ENCODE results near the gene DUSP8.
A peak's percentile ranks its signal among the peaks of the same experiment; 100 is the strongest.

The DUSP8 gene

DNA sequence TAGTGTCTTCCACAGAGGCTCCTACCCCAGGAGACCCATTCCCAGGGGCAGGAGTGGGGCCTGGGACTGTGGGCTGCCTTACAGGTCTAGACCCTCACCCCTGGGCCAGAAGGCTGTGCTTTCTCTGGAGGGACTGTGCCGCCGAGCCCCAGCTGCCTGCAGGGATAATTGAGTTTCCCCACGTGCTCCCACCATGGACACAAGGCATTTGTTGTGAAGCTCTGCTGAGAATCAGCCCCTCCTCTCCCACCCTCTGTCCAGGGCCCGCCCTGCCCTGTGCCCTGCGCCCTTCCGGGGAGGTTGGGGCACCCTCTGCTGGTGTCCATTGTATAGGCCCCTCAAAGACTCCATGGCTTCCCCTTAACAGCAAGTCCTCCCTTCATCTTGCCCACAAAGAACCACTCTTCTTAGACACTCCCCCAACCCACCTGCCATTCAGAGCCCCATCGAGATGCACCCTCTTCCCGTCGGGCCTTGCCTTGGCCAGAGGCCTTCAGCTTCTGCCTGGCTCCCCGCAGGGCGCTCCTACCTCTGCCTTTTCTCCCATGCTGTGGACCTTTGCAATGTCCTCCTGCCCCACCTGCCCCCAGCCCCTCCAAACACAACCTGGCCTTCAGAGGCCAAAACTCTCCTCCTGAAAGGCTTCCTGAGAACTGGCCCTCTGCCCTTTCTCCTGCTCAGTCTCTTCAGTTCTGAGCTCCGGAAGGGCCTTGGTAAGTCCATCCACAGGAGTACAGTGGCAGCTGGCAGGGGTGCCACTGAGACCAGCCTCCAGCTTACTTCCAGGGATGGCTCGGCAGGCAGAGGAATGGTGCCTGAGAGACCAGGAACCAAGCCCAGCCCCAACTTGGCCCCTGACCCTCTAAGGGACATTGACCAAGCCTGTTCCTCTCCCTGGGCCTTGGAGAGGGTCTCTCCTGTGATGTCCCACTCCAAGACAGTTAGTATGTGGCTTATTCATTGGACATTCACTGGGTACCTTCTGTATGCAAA is 22.4 kb downstream of the DUSP8 start:
- TF ChIP-seq EZH2phosphoT487 (IDR thresholded peaks at IDR 0.05; ENCODE audit: low read depth): no peak
- TF ChIP-seq CTCF (IDR thresholded peaks at IDR 0.05; ENCODE audit: low read depth, low read length): peak; percentile 28; the same call in 1 of the 2 replicates
- Histone ChIP-seq H3K27me3 (ENCODE audit: low read depth, low read length) (peaks cover 15% of the 10 kb centered on the region), H4K20me1 (ENCODE audit: insufficient read depth, low read length) (no peaks in the 10 kb centered on the region), H3K9ac (ENCODE audit: low read length) (no peak overlapping the region), H3K27ac (ENCODE audit: low read length) (no peak overlapping the region), H3K79me2 (ENCODE audit: low read length) (no peaks in the 10 kb centered on the region), H3K4me1 (ENCODE audit: low read length) (no peaks in the 10 kb centered on the region), H3K36me3 (replicated peaks; ENCODE audit: low read depth, low read length) (no peaks in the 10 kb centered on the region), H2AFZ (ENCODE audit: low read depth, low read length) (no peak overlapping the region), H3K4me3 (ENCODE audit: low read length) (no peak overlapping the region), H3K9me3 (ENCODE audit: insufficient read depth, low read length) (no peaks in the 10 kb centered on the region), H3K4me2 (ENCODE audit: low read length) (no peak overlapping the region)

GRCh38 chr11:1548221-1549070 is 23.6 kb downstream of the DUSP8 start:
- no peak for TF ChIP-seq CTCF (IDR thresholded peaks at IDR 0.05; ENCODE audit: low read depth, low read length)
- no peak for TF ChIP-seq EZH2phosphoT487 (IDR thresholded peaks at IDR 0.05; ENCODE audit: low read depth)
- Histone ChIP-seq H4K20me1 (ENCODE audit: insufficient read depth, low read length) (no peaks in the 10 kb centered on the region), H3K4me2 (ENCODE audit: low read length) (no peak overlapping the region), H3K36me3 (replicated peaks; ENCODE audit: low read depth, low read length) (no peaks in the 10 kb centered on the region), H3K27ac (ENCODE audit: low read length) (no peak overlapping the region), H3K4me1 (ENCODE audit: low read length) (no peaks in the 10 kb centered on the region), H3K9ac (ENCODE audit: low read length) (no peak overlapping the region), H3K79me2 (ENCODE audit: low read length) (no peaks in the 10 kb centered on the region), H3K9me3 (ENCODE audit: insufficient read depth, low read length) (no peaks in the 10 kb centered on the region), H3K4me3 (ENCODE audit: low read length) (no peak overlapping the region), H3K27me3 (ENCODE audit: low read depth, low read length) (peaks cover 26% of the 10 kb centered on the region), H2AFZ (ENCODE audit: low read depth, low read length) (no peak overlapping the region)

- TF ChIP-seq CTCF (IDR thresholded peaks at IDR 0.05; ENCODE audit: low read depth, low read length) (no peak), EZH2phosphoT487 (IDR thresholded peaks at IDR 0.05; ENCODE audit: low read depth) (no peak)
- Histone ChIP-seq H3K4me3 (ENCODE audit: low read length) (no peak overlapping the region), H3K36me3 (replicated peaks; ENCODE audit: low read depth, low read length) (no peaks in the 10 kb centered on the region), H3K27ac (ENCODE audit: low read length) (no peak overlapping the region), H3K4me1 (ENCODE audit: low read length) (no peaks in the 10 kb centered on the region), H3K79me2 (ENCODE audit: low read length) (no peaks in the 10 kb centered on the region), H3K9ac (ENCODE audit: low read length) (no peak overlapping the region), H4K20me1 (ENCODE audit: insufficient read depth, low read length) (no peaks in the 10 kb centered on the region), H3K4me2 (ENCODE audit: low read length) (no peak overlapping the region), H3K27me3 (ENCODE audit: low read depth, low read length) (peaks cover 28% of the 10 kb centered on the region), H2AFZ (ENCODE audit: low read depth, low read length) (no peak overlapping the region), H3K9me3 (ENCODE audit: insufficient read depth, low read length) (no peaks in the 10 kb centered on the region)
Measured at GRCh38 chr11:1547467-1548098, 24.5 kb downstream of the DUSP8 start.

Data from OCI-LY3 (cell line).